NCI-H2227 (cell line): ENCODE results near the gene TBC1D5.
"Not testable (repeated sequence)": the region's sequence is repeated elsewhere in the genome, so short reads cannot be mapped to it uniquely, and the experiment has no call there.

ENCODE experiments used
- DNase-seq: peaks from one replicate; lab custom pipeline; 2025; ENCODE audit not compliant: unreplicated experiment; lab: John Stamatoyannopoulos, UW

TBC1D5 gene

DNA sequence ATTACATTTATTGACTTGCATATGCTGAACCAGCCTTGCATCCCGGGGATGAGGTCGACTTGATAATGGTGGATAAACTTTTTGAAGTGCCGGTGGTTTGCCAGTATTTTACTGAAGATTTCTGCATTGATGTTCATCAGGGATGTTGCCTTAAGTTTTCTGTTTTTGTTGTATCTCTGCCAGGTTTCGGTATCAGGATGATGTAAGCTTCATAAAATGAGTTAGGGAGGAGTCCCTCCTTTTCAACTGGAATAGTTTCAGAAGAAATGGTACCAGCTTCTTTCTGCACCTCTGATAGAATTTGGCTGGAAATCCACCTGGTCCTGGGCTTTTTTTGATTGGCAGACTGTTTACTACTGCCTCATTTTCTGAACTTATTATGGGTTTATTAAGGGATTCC is 250.8 kb downstream of the TBC1D5 start:
- no peak for DNase-seq

DNA sequence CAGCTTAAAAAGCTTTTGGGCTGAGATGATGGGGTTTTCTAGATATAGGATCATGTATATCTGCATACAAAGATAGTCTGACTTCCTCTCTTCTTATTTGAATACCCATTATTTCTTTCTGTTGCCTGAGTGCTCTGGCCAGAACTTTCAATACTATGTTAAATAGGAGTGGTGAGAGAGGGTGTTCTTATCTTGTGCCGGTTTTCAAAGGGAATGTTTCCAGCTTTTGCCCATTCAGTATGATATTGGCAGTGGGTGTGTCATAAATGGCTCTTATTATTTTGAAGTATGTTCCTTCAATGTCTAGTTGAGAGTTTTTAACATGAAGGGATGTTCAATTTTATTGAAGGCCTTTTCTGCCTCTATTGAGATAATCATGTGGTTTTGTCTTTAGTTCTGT is 251.2 kb downstream of the TBC1D5 start:
- DNase-seq = not testable (repeated sequence)

DNA sequence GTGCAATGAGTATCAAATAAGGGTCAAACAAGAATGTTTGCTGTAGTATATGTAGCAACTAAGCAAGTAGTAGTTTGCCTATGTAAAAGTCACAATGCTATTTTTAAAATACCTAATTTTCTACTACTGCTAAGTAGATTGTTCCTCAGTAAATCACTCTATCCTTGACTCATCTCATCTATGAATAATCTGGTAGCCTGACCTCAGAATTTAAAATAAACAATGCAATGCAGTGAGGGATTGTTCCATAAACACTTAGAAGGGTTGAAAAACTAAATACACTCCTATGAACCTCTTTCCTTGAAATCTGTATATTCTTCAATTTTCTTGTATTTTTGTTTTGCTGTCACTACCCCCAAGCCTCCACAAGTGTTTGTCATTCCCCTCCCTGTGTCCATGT is 253.3 kb downstream of the TBC1D5 start:
- DNase-seq = no peak

DNA sequence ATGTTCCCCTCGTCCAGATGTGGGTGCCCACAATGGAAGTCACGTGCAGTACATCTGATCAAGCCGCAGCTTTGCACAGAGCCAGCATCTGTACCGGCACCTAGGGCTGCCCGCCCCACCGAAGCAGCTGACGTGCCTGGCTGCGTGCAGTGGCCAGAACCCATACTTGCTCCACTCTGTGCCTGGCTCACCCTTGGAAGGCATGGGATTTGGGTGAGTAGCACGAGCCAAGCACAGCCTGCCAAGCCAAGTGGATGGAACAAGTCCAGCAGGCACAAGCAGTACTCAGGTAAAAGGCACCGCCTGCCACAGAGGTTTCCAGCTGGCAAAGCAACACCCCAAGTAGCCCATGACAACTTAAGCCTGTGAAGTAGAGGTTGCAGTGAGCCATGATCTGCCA is 261.3 kb downstream of the TBC1D5 start:
- DNase-seq = no peak

DNA sequence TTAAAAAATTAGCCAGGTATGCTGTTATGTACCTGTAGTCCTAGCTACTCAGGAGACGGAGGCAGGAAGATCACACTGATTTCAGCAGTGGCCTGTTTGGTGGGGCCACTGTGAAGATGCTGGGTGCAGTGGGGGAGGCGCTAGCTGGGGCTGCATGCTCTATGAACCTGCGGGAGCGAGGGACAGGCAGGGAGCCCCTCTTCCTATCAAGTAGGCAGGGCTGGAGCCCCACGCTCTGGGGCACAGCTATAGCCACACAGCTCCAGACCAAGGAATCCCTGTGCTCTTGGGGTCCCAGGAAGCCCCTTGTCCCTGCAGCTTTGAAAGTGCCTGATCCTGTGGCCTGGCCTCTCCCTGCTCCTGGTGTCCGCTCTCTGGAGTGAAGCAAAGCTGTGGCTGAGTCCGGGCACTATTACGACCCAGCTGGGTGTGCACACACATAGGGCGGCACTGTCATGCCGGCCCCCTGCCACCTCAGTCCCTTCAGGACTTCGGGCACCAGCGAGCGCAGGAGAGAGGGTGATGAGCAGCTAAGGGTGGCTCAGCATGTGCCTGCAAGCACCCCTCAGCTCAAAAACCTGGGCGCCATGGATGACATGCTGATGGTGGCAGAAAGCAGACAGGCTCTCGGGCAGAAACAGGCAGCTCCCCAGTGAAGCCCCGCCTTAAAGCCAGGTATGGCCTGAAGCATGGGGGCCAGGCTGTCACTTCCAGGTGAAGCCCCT is 262.6 kb downstream of the TBC1D5 start:
- no peak for DNase-seq

DNA sequence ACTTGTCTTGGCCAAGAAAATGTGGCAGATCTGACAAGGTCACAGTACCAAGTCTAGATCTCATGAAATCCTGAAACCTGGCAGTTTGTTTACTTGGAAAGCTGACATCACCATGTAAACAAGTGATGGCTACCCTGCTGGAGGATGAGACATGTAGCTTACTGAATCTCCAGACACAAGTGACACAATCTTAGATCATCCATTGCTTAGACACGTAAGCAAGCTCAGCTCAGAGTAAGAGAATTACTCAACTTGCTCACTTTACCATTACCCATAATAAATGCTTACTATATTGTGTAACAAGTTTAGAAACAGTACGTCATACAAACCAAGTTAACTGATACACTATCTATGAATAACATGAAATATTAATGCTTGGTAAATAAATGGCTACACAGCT is 263.8 kb downstream of the TBC1D5 start:
- DNase-seq = no peak

DNA sequence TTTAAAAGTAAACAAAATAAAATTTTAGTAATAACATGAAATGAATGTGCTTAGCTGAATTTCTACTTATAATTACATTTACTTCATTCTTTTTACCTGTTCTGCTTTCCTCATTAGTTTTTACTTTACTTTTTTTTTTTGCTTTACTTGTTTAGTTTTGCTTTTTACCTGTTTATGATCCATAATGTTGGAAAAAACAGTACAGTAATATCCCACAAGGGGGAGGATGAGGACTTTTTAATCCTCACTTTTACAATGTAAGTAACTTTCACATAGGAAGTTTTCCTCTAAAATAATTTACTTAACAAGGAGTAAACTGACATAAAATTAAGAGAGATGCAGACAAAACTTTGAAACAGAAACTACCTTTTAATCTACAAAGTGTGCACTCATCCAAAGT is 268.7 kb downstream of the TBC1D5 start:
- DNase-seq = no peak

DNA sequence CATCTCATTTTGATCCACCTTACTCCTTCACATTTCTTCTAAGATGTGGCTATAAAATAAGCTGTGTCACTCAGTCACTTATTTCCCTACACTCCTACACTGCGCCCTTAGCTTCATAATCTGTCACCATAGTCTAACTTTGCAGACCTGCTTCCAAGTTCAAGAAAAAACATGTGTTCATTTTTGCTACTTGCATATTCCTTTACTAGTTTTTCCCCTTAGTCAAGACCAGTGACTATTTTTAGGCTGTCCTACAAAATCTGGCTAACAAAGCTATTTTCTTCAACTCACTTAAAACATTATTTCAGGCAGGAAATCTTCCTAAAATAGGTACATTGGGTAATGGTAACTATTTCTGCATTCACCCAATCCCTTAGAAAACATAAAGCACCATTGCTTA is 272.5 kb downstream of the TBC1D5 start:
- DNase-seq = no peak

DNA sequence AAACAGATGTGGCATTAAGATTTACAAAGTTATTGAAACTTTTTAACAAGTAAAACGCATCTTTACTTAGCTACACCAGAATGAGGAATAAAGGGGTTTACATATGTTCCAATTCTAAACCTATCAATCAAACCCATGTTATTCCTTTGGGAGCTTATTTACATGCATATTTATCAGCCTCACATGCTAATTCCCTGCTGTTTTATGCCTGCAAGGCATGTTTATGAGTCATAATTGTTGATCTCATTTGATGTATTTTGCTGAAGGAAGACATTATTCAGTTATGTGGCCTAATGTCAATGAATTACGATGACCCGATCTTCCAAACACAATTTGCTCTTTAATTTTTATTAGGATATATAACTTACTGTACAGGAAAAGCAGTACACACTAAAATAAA is 272.9 kb downstream of the TBC1D5 start:
- DNase-seq = no peak

DNA sequence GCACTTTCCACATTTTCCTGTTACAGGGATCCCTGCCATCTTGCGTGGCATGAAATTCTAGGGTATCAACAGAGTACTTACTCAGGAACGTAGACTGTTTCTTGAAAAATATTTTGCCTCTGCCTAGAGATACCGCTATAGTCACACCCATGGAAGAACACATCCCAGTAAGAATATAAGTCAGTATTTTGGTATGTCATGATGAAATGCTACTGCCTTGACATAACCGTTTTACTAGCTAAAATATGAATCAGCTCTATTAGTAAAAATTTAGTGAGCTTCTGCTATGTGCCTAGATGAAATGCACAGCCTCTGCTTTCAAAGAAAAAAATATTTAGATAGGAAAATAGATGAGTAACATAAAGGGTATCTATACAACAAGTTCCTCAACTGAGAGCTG is 276.4 kb downstream of the TBC1D5 start:
- DNase-seq = no peak

DNA sequence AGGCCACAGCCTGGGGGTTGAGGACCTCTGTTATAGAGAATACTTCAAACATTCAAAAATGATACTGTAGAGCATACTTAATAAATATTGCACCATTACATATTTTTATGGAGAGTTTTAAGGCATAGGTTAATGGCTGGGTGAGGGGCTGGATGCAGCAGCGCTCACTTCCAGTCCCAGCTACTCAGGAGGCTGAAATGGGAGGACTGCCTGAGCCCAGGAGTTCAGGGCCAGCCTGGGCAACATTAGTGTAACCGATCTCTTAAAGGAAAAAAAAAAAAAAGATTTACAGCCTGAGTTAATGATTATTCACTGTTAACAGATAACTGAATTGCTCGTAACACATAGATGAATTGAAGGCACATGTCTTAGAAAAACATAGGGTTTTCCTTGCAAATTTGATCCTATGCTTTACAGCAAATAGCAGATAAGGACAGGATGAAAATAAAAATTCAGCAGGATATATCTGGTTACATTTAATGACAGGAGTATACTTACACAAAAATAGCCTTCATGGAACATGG is 282.9 kb downstream of the TBC1D5 start:
- no peak for DNase-seq

DNA sequence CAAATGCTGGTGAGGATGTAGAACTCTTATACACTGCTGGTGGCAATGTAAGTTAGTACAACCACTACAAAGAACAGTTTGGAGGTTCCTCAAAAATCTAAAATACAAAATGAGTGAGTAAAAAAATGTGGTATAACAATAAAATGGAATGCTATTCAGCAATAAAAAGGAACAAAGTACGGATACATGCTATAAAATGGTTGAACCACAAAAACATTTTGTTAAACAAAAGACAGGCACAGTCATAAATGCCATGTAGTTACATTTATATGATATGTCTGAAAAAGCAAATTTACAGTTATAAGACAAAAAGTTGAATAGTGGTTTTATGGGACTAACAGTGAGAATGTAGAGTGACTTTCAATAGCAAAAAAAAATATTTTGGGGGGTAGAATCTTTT is 285.8 kb downstream of the TBC1D5 start:
- no peak for DNase-seq

DNA sequence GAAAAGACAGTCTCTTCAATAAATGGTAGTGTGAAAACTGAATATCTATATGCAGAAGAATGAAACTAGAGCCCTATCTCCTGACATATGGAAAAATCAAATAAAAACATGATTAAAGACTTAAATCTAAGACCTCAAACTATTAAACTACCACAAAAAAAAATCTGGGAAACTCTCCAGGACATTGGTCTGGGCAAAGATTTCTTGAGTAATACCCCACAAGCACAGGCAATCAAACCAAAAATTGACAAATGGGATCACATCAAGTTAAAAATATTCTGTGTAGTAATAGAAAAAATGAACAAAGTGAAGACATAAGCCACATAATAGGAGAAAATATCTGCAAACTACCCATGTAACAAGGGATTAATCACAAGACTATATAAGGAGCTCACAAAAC is 286.4 kb downstream of the TBC1D5 start:
- no peak for DNase-seq

DNA sequence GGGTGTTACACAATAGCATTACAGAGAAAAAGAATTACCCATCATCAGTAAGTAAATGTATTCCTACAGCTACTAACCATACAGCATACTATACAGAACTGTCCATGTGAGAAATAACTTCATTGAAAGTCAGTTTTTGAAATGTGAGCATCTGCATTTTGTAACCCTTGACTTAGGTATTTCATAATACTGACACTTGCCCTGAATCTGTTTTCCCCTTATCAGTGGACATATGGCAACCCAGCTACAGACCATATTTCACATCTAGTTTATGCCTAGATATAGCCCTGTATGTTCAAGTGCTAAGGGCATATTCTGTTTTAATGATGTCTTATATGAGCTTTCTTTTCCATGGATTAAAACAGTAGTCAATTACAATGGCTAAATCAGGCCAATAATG is 297.6 kb downstream of the TBC1D5 start:
- no peak for DNase-seq

DNA sequence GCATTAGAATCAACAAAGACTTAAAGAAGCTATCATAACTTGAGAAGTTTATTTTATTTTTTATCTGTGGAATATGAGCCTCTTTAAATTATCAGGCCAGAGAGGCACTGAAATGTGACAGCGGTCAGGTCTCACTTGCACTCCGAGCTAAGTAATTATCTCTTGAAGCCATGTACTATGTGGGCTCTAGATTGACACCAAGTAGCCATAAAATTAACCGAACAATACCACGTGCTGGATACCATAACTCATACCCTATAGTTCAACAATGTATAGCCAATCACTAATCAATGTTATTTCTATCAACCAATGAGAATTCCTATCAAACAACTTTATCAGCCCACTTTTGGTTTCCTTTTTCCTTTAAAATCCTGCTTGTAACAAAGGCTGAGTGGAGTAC is 299.3 kb downstream of the TBC1D5 start:
- DNase-seq = no peak

DNA sequence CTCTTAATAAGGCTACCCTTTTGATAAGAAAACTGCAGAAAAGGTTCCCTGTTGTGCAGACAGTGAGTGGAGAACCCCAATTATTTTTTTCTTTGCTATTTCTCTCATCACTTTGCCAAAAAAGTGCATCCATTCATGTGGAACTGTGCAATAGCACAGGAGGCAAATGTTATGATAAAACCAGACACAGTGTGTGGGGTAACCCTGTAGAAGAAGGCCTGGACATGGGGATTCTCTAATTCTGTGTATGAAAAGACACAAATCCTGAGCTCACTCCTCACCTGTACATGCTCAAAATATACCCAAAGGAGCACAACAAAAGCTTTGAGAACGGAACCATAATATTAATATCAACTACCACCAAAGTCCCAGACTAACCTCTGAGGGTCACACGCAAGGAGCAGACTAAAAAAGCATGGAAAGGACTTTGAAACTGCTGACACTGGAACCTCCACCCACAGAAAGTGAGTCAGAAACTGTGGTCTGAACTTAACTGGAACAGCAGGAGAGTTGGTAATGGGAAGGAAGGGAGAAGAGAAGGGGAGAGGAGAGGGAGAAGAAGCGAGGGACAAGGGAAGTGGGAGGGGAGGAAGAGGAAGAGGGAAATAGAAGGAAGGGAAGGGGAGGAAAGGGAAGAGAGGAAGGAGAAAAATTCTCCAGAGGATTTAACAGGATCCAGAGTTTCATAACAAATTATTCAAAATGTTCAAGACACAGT is 299.9 kb downstream of the TBC1D5 start:
- no peak for DNase-seq

DNA sequence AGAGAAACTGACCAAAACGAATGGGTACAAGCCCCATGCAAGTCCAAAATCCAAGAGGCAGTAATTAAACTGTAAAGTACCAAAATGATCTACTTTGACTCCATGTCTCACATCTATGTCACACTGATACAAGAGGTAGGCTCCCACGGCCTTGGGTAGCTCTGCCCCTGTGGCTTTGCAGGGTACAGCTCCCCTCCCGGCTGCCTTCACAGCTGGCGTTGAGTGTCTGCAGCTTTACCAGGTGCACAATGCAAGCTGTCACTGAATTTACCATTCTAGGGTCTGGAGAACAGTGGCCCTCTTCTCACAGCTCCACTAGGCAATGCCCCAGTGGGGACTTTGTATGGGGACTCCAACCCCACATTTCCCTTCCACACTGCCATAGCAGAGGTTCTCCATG is 308.6 kb downstream of the TBC1D5 start:
- no peak for DNase-seq

DNA sequence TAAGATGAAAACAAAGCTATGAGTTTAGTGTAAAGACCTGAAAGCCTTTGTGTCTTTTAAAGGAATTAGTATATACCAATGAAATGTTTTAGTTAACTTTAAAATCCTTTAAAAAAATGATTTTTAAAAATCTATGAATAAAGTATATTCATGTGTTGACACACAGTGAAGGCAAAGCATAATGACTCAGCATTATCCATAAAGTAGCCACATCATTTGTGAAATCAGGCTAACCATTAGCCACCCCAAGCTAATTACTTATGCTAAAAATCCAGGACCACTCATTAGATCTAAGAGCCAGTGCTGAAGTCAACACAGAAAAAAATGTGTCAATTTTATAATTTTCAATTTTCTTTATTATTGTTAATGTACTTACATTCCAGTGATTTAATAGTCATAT is 310.2 kb downstream of the TBC1D5 start:
- DNase-seq = no peak

DNA sequence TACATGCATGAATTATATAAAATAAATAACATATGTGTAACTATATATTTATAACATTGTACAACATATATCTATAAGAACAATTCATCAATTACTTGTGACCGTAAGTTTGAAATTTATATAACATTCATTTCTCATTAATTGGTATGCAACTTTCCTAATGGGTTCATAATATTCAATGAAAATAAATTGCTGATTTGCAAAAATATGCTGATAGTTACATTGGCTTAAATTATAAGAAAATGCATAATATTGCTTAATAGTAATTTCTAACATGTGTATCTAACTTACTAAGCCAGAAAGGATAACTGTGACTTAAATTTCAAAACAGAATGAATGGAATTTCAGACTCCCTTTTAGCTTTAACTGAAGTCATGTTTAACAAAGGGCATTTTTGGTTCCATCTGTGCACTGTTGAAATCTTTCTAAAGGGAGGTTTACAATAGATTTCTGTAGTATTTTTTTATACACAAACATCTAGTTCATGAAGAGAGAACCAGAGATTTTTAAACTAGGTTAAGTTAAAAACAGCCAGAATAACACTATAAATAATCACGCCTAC is 310.9 kb downstream of the TBC1D5 start:
- DNase-seq = no peak

DNA sequence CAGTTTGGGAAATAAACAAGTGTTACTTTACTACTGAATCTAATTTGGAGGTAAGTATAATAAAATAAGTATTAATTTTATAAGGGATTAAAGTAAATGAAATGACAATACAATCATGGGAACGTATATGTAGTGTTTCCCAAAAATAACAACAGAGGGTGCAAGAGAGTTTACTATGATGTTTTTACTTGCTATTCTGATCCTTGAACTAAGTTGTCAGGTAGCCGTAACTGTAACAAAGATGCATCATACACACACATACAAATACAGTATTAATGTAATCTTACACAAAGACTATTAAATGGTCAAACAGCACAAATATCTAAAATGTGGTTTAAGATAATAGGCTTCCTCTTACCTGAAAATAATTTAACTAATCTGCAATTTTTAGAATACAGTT is 311.4 kb downstream of the TBC1D5 start:
- DNase-seq = peak; percentile 14

DNA sequence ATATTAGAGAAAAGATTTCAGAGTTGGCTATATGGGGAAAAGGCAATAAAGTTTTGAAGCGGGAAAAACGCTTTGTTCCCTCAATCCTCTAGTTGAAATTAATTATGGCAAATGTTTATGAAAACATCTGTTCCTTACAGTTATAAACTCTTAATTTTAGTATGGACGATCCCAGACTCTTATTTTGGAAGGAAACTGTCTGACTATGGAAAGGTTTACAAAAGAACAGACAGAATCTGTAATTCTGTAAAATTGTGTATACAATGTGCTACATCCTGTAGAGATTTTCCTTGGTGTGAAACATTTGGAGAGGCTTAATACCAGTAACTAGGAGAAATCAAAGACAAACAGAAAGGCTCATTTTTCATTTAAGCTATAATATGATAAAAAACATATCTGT is 311.8 kb downstream of the TBC1D5 start:
- no peak for DNase-seq

DNA sequence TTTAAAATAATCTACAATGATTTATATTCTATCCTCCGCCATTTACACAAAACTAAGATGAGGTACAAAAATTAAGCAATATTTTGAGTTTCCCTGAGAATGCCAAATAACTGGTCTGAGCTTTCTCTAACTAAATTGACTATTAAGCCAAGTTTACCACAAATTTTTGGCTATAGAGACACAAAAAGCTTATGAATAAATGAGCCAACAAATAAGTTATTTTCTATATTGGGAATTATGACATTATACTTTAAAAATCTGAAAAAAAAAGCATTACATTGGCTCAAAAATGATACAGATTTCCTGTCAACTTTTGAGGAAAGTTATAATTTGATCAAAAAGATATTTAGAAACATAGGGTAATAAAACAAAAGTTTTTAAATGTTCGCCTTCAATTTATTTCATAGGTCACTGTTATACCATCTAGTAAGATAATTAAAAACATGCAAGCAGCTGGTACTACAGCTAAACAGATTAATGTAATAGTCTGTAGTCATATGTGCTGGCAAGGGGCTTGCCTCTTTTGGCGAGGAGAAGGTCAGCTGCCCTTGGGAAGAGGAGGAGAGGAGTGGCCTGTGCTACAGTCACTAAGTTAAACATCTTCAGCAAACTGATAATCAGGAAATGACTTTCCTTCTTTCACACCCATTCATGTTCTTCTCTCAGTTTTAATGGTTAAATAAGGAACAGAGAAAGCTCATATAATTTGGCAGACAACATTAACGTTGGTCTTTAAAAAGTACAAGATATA is 318.5 kb downstream of the TBC1D5 start:
- no peak for DNase-seq
